Stimulated activated CD4-positive, alpha-beta T cell treated with anti-CD3 and anti-CD28 coated beads, Interleukin-15, amount 100 ng/mL, for 1 hour (primary cell): ENCODE results near the gene SGMS1.

Source experiments
- DNase-seq, 2 donors: peaks; one replicate each; pipeline ENCODE4 v3.0.0-alpha.2; 2020; ENCODE audit warnings: low read depth in 1 of 2, low spot score in 1 of 2

The SGMS1 gene

DNA sequence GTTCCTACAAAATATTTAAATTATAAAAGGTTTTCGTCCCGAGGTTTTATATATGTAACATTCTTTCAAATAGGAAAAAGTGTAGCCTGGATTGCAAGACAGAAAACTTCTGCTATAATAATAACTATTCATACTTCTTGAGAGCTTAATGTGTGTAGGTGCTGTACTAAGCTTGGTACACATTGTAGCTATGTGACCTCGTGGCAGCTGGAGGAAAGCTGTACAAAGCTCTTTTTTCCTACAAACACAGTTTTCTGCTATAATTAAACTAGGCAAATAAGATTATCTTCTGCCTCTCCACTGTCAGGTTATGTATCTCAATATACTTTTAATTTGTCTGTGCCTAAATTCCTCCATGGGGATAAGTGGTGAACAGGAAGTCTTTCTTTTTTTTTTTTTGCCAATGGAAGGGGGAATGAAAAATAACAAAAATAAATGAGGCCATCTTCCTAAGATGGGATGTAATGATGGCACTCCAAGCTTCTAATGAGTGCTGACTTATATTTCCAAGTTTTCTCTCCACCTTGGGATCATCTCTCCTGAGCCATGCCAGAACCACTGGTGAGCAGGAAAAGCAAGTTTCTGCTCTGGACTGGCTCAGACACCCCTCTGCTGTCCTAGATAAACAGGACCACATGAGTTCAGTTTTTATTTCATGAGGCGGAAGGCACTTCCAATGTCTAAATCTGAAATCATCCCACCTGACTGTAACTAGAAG lies 9.9 kb downstream of the SGMS1 start:
- no peak for DNase-seq

DNA sequence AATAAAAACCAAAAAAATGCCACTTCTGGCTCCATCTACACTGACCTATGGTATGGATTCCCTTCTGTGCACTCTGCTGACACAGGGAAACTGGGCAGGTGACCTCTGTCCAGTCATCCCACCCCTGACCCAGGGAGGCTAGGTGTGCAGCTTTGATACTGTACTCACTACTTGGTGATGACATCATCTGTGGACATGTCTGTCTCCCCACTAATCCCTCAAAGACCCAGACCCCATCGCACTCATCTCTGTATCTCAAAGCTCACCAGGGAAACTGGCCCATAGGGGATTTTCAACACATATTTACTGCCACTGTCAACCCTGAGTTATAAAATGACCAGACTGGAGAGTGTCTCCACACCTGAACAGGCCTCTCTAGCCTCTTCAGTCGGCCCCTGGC lies 10.6 kb downstream of the SGMS1 start:
- no peak for DNase-seq

DNA sequence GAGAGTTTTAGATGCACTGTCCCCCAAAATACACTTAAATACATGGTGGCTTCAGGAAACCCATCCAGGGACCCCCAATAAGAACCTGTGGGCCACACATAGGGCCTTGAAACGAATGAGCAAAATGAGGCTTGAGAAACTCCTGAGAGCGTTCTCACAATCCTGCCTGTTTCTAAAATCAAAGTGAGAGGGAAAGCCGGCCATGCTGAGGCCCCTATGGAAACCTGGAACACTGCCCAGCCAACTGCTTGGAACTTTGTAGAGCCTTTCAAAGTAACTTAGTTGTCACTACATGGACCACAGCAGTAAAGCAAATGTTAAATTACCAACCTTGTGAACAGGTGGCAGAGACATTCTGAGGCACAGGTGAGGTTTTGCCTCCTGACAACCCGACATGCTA lies 13.4 kb downstream of the SGMS1 start:
- no peak for DNase-seq

DNA sequence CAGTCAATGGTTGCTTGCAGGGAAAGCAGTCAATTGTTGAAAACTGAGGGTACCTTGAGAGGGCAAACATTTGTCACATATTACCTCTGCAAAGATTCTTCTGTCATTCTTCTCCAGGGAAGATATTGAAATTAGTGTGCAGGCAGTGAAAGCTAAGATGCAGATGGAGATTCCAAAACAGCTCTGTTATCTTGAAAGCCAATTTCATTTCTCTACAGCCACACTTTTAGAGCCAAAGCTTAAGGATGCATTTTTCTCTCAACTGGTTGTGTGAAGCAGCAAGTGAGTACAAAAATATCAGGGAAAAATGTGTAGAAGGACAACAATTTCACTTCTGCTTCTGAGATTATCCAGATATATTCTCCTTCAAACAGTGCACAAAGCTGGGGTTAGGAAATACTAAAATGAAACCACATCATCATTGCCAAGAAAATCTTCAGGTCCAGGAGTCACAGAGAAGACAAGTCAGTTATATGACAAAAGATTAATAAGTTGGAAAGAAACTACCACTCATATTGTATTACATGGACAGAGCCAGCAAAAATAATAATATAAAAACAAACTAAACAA lies 16.3 kb downstream of the SGMS1 start:
- no peak for DNase-seq

DNA sequence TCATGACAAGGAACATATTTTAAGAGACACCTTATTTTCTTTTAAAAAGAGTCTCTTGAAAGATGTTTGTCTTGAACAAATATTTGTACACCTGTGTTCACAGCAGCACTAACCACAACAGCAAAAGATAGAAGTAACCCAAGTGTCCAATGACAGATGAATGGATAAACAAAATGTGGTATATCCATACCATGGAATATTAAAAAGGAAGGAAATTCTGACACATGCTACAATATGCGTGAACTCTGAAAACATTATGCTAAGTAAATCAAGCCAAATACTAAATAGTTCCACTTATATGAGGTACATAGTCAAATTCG lies 17.8 kb downstream of the SGMS1 start:
- DNase-seq, result no peak

DNA sequence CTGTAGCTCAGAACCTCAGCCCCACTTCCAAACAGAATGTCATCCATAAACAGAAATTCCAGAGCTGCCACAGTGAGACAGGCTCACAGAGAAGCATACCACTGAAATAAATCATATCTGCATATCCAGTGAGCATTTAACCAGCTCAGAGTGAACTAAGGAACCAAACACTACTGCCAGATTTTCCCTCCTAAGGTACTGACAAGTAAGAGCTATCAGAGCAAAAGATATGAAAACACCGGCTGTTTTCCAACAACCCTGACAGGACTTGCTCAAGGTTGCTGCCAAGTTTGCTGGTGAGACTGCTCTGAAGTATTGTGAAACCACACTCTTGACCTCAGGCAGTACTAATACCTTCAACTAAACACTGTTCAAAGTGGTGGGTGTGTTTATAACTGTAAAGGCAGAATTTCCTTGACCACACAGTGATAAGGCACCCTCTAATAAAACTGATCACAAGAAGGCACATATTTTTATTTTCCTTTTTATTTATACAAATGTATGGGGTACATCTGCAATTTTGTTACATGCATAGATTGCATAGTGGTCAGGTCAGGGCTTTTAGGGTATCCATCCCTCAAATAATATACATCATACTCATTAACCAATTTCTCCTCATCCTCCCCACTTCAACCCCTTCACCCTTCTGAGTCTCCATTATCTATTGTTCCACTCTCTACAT lies 18.3 kb downstream of the SGMS1 start:
- DNase-seq, result no peak

DNA sequence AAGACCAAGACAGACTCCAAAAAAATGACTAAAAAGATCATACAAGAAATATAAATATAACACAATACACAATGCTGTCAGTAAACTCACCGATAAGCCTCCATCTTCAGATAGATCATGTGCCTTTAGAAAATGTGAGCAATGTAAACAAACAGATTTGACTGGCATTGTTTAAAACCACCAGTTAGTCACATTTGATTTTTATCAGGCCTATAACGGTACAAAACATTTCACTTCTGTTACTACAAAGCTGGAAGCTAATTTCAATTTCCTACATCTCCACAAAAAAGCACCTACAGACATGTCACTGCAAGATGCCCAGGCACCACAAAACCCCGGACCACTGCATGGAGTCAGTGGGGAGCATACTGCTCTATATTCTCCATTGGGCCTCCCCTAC lies 18.9 kb downstream of the SGMS1 start:
- no peak for DNase-seq

DNA sequence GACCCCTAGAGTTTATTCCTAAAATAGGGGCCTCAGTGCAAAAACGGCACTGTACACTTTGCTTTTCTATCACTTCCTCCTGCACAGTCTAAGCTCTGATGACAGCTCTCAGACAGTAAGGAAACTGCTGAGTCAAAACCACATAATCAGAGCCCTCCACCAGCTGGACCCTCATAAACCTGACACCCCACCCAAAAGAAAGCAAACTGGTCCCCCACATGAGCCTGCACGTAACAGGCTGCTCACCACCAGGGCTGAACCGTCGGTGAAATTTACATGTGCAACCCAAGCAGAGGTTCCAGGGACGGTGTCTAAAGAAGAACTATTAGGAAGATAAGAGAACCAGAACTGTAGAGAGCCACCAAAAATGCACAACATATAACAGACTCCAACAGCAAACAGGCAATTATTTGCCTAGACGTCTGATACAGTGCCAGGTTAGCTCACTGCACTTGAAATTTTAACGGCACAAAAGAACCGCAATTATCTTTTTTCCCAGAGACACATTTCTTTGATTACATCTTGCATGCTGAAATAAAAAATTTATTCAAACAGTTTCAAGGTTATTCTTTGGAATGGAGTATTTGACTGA lies 19.6 kb downstream of the SGMS1 start:
- no peak for DNase-seq

DNA sequence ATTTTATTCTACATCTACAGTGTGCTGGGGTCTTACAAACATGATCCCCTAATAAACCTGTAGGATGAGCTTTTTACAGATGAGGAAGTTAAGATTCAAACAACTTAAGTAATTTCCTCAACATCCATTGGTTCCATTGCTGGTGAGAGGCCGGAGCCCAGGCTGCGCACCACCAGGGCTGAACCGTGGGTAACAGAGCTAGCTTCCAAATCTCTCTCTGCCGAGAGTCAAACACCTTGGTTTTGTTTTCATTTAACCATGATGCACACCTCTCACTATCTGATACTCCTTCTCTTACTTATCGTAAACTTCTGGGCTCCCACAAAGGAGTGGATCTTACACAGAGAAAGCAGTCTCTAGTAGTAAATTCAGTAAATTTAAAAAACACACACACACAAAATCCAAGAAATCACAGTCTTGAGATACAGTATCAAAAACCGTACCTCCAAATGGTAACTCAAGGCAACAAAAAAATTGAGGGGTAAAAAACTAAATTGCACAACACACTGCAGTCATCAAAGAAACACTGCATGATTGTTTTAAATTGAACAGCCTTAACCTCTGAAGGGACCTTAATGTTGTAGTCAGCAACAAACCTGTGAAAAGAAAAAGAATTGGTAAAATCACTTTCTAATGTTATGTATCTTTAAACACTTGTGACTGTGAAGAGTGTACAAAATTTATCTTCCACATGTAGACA lies 20.5 kb downstream of the SGMS1 start:
- no peak for DNase-seq

DNA sequence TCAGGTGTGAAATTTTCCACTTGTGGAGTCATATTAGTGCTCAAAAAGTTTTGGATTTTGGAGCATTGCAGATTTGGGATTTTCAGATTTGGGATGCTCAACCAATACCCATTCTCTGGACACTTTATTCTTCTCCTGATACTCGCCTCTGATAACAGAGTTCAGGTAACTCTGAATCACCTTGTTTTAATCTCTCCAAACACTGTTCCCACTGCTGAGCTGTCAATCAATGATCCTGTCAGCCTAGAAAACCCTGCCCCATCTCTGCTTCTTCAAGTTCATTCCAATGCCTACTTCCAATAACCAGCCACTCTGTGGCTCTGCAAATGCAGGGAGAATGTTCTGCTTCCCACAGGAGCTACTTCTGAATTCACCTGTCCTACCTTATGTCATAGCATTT lies 21.8 kb downstream of the SGMS1 start:
- no peak for DNase-seq

DNA sequence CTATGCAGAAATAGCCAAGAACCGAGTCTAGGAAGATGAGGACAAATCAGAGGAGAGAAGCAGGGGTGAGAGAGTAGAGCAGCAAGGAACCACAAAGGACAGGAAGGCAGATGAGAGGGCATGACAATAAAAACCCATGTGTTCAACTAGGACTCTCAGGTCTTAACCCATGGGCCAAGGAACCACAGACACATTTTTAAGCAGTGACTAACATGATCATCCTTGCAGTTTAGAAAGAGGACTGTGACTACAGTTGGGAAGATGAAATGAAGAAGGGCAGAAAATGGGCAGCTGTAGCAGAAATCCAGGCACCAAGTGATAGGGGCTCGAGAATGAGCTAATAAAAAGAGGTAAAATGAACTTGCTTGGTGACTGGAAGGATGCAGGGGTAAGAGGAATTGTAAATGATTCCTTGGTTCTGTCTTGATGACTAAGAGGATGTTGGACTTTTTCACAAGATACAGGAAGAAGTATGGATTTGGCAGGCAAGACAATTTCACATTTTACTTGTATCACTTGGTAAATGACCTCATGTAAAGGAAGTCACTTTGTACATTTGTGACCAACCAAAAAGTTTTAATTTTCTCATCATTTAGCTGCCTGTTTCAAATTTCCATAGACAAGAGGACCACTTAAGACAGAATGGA lies 22.8 kb downstream of the SGMS1 start:
- DNase-seq, result no peak

DNA sequence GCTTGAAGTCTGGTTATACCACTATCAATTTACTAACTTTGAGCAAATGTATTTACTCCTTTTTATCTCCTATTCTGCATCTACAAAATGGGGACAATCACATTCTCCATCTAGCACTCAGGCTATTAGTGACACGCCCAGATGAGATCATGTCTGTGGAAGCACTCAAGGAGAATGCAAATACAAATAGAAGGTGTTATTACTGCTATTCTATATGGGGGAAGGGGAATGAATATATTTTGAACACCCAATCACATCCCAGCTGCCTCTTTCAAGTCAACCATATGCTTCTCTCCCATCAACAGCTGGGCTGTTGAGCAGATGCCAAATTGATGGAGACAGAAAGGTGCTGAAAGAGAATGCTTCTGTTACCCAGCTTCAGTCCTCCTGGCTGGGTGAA lies 23.5 kb downstream of the SGMS1 start:
- DNase-seq, result no peak

DNA sequence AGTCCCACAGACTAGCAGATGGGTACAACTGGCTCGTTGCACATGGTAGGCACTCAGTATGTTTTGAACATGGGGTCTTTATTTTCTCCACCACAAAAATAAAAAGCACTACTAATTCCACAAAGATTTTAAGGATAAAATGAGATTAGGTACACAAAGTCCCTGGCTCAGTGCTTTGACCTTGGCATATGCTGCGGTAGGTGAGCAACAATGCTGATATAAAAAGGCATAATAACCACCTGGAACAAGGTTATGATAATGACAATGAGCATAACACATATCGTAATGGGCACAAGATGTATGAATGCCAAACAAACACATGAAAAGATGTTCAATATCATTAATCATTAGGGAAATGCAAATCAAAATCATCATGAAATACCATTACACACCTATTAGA lies 26.9 kb downstream of the SGMS1 start:
- no peak for DNase-seq

DNA sequence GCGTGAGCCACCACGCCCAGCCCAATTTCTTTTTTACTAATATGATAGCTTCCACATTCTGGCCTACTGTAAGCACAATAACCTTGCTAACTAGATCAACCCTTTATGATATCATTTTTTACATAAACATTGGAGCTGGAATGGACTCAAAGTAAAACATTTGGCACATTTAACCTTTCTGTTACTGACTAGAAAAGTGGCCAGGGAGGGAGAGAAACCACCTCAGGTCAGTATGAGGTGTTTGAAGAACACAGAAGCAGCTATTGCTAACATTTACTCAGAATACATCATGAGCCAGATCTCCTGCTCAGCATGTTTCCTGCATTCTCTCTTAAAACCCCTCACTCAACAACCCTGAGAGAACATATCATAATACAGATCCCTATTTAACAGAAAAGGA lies 27.3 kb downstream of the SGMS1 start:
- no peak for DNase-seq

DNA sequence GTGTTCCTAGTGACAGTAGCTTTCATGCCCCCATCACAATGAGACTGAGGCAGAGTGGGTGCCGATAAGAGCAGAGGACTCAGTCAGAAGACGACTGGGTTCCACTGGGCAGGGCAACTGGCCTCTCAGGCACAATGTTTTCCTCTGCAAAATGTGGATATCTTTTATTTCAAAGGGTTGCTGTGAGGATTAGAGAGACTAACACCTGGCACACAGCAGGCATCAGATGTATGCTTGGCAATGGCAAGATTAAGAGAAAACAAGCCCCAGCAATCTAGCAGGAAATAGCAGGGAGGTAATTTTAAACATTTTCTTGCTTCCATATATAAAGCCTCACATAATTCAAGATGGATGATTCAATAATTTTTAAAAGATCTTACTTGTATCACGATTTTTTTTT lies 28.0 kb downstream of the SGMS1 start:
- no peak for DNase-seq

DNA sequence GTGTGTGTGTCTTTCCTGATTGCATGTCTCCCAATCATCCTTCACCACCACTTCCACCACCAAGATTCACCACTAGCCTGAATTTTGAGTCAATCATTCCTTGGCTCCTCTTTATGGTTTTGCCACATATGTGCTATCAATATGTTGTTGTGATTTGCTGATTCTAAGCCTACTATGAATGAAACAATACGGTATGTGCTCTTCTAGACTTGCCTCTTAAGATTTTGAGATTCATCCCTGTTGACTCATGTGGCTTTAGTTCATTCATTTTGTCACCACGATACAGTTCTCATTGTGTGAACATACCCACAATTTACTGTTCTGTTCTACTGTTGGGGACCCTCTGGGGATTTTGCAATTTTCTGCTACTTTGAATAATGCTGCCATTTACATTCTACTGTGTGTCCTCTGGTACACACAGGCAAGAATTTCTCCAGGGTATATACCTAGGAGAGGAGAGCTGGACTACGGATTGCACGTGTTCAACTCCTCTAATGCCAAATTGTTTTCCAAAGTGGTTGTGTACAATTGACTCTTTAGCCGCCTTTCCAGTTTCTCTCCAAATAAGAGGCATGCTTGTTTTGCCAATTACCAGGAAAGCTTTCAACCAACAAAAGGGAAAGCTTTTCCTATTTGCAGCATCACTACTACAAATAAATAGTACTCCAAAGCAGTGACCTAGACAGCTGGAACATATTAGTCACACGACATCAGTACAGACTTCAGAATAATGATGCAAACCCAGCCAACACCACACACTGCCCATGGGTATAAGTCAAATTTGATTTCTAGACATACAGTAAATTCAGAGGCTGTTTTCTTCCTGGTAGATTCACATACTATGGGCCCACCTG lies 30.0 kb downstream of the SGMS1 start:
- DNase-seq, result no peak

DNA sequence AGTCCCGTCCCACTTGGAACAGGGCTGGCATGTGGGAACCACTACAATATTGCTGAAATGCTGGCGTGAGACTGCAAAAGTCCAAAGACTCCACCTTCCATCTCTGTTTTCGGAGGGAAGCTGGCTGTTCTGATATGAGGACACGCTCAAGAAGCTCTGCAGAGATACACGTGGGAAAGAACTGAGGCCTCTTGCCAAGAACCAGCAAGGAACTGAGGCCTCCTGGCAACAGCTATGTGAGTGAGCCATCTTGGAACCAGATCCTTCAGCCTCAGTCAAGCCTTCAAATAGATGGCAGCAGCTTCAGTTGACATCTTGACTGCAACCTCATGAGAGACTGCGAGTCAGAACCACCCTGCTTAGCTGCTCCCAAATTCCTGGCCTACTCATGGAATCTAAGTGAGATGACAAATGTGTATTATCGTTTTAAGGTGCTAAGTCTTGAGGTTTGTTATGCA lies 30.8 kb downstream of the SGMS1 start:
- DNase-seq, result no peak

DNA sequence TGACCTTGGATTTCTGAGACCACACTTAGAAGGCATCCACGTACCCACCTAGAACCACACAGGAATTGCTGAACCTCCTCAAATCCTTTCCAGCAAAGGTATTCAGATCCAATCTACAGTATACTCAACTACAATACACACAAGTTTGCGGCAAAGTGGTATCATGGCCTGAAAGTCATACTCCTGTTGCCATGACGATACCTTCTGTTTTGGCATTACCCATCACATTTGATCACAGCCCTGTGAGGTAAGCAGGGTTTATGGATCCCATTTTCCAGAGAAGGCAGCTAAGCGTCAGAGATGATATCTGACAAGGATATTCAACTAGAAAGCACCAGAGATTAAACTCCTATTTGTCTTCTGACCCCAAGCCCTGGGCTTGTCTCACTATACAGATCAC lies 32.8 kb downstream of the SGMS1 start:
- no peak for DNase-seq

DNA sequence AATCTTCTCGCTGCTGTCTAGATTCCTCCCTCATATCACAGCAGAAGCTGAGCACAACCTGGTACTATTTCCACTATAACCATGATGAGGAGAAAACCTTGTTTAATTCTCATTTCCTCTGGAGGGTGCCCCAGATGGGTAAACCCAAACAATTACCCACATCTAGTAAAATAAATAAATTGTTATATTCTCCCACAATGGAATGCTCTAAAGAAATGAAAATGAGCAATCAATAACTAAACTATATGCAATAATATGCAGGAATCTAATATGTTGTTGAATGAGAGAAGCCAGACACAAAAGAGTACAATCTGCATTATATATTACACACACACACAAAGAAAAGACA lies 37.0 kb downstream of the SGMS1 start:
- DNase-seq, result no peak

DNA sequence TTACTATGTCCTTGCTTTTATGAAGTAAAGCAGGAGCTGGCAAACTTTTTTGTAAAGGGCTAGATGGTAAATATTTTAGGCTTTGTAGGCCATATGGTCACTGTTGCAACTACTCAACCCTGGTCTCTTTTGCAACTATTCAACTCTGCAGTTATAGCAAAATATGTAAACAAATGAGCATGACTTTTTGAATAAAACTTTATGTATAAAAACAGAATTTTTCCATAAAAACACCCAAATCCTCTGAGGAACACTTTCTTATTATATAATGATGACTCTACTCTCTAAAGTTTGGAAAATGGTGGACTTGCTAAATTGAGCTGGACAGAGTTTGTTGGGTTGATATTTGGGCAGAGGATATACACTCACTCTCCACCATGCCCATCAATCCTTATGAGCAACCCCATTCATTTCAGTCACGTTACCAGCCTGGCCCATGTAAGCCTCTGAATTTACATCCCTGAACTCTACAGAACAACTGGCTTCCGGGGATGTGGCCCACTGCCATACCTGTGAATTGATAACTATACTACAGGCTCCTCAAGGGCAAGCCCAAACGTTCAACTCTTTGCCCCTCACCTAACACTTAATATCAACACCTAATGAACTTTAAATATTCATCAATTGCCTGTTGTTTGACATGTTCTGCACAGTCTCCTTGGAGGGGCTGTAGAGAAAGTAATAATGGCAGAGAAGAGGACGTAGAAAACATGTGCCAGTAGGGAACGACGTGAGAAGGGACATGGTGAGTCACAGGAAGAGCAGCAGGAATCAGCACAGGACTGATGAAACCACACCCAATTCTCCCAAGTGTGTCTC lies 37.6 kb downstream of the SGMS1 start:
- no peak for DNase-seq
